Measurements from ENCODE around the gene FOXL3.

DNA sequence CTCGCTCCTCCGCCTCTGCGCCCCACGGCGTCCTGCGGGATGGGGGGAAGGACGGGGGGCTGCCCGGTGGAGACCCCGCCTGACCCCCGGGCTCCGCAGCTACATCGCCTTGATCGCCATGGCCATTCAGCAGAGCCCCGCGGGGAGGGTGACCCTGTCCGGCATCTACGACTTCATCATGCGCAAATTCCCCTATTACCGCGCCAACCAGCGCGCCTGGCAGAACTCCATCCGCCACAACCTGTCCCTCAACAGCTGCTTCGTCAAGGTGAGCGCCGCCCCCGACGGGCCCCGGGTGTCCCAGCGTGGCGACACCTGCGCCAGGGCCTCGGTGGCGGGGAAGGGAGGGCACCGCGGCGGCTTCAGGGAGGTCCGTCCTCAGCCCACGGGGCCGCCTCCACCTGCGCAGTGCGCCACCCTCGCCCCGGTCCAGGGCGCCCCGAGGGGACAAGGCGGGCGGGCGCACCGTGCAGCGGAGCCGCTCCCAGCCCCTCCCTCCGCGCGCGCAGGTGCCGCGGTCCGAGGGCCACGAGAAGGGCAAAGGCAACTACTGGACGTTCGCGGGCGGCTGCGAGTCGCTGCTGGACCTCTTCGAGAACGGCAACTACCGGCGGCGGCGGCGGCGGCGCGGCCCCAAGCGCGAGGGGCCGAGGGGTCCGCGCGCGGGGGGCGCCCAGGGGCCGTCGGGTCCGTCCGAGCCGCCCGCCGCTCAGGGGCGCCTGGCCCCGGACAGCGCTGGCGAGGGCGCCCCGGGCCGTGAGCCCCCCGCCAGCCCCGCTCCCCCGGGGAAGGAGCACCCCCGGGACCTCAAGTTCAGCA, 793 bp downstream of the FOXL3 start:
- no peak for TF ChIP-seq POLR2A (IDR thresholded peaks at IDR 0.05)
- TF ChIP-seq, protein P1, sequence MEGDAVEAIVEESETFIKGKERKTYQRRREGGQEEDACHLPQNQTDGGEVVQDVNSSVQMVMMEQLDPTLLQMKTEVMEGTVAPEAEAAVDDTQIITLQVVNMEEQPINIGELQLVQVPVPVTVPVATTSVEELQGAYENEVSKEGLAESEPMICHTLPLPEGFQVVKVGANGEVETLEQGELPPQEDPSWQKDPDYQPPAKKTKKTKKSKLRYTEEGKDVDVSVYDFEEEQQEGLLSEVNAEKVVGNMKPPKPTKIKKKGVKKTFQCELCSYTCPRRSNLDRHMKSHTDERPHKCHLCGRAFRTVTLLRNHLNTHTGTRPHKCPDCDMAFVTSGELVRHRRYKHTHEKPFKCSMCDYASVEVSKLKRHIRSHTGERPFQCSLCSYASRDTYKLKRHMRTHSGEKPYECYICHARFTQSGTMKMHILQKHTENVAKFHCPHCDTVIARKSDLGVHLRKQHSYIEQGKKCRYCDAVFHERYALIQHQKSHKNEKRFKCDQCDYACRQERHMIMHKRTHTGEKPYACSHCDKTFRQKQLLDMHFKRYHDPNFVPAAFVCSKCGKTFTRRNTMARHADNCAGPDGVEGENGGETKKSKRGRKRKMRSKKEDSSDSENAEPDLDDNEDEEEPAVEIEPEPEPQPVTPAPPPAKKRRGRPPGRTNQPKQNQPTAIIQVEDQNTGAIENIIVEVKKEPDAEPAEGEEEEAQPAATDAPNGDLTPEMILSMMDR (IDR thresholded peaks at IDR 0.05) = no peak
